OCI-LY1 (cell line): Measurements from ENCODE around the gene HOXD3.

Experiments
- H2AFZ ChIP-seq: fragments of 200-600 bp; sonication (generic), shearing (Covaris generic); 2 replicates; pipeline ENCODE4 v1.6.0; 2014; ENCODE audit warnings: antibody characterized with exemption, mild to moderate bottlenecking, low read length
- H3F3A ChIP-seq: fragments of 200-600 bp; sonication (generic), shearing (Covaris generic); 2 replicates; pipeline ENCODE4 v1.6.0; 2014; ENCODE audit warnings: mild to moderate bottlenecking, antibody characterized with exemption, low read length, moderate library complexity; ENCODE audit not compliant: insufficient read depth
- H3K27ac ChIP-seq: fragments of 200-600 bp; sonication (generic); 2 replicates; pipeline ENCODE4 v1.5.1; 2014; ENCODE audit warnings: low read length, mixed run types, mild to moderate bottlenecking, low read depth; ENCODE audit not compliant: poor library complexity, severe bottlenecking
- H3K27me3 ChIP-seq: fragments of 200-600 bp; sonication (generic); 2 replicates; pipeline ENCODE4 v1.6.0; 2014; ENCODE audit warnings: antibody characterized with exemption, mild to moderate bottlenecking, low read length, moderate library complexity; ENCODE audit not compliant: insufficient read depth
- H3K36me3 ChIP-seq: fragments of 200-600 bp; sonication (generic); 2 replicates; pipeline ENCODE4 v1.6.1; 2014; ENCODE audit warnings: mild to moderate bottlenecking, antibody characterized with exemption, low read length, moderate library complexity, mixed read lengths; ENCODE audit not compliant: insufficient read depth
- H3K4me1 ChIP-seq: fragments of 200-600 bp; sonication (generic); 2 replicates; pipeline ENCODE4 v1.5.1; 2014; ENCODE audit warnings: mild to moderate bottlenecking, low read length, moderate library complexity; ENCODE audit not compliant: insufficient read depth, severe bottlenecking
- H3K4me2 ChIP-seq: fragments of 200-600 bp; sonication (generic), shearing (Covaris generic); 2 replicates; pipeline ENCODE4 v1.6.1; 2014; ENCODE audit warnings: low read length
- H3K4me3 ChIP-seq: fragments of 200-600 bp; sonication (generic); 2 replicates; pipeline ENCODE4 v1.5.1; 2014; ENCODE audit warnings: low read length, low read depth, mild to moderate bottlenecking, mixed read lengths; ENCODE audit not compliant: poor library complexity, severe bottlenecking
- H3K79me2 ChIP-seq: fragments of 200-600 bp; shearing (Covaris generic); 2 replicates; pipeline ENCODE4 v1.6.1; 2016; ENCODE audit warnings: mixed run types, low read length, mixed read lengths; ENCODE audit not compliant: insufficient read depth
- H3K9ac ChIP-seq: fragments of 200-600 bp; sonication (generic), shearing (Covaris generic); 2 replicates; pipeline ENCODE4 v1.6.1; 2014; ENCODE audit warnings: mild to moderate bottlenecking, low read length, mixed read lengths
- H3K9me2 ChIP-seq: fragments of 200-600 bp; sonication (generic), shearing (Covaris generic); 2 replicates; pipeline ENCODE4 v1.6.1; 2014; ENCODE audit warnings: low read depth, mild to moderate bottlenecking, low read length, mixed read lengths
- H3K9me3 ChIP-seq: fragments of 200-600 bp; shearing (Covaris generic); 2 replicates; pipeline ENCODE4 v1.6.1; 2014; ENCODE audit warnings: low read length, mixed read lengths
- H4K20me1 ChIP-seq: fragments of 200-600 bp; sonication (generic), shearing (Covaris generic); 2 replicates; pipeline ENCODE4 v1.6.0; 2016; ENCODE audit warnings: mild to moderate bottlenecking, low read length; ENCODE audit not compliant: insufficient read depth
- EZH2 ChIP-seq: fragments of 200-600 bp; sonication (generic), shearing (Covaris generic); IDR thresholded peaks from 2 replicates; pipeline ENCODE4 v1.8.0; 2017; ENCODE audit warnings: borderline replicate concordance, mixed run types, mild to moderate bottlenecking, antibody characterized with exemption, low read length, moderate library complexity, mixed read lengths
- TF ChIP-seq, protein P1 (sequence below): fragments of 200-600 bp; sonication (generic), shearing (Covaris generic); IDR thresholded peaks from 2 replicates; pipeline ENCODE4 v1.5.1; 2017; ENCODE audit warnings: mild to moderate bottlenecking, antibody characterized with exemption, low read length, moderate library complexity, mixed read lengths

Gene HOXD3

GRCh38 chr2:176193048-176193447 lies 35.9 kb downstream of the HOXD3 start:
- H3K36me3 ChIP-seq: no peaks in the 10 kb centered on the region
- no peaks in the 10 kb centered on the region for H3F3A ChIP-seq
- H3K27ac ChIP-seq: no peak overlapping the region
- H3K27me3 ChIP-seq: no peaks in the 10 kb centered on the region; the same call in 1 of the 2 replicates
- no peak for TF ChIP-seq EZH2
- TF ChIP-seq, protein P1, sequence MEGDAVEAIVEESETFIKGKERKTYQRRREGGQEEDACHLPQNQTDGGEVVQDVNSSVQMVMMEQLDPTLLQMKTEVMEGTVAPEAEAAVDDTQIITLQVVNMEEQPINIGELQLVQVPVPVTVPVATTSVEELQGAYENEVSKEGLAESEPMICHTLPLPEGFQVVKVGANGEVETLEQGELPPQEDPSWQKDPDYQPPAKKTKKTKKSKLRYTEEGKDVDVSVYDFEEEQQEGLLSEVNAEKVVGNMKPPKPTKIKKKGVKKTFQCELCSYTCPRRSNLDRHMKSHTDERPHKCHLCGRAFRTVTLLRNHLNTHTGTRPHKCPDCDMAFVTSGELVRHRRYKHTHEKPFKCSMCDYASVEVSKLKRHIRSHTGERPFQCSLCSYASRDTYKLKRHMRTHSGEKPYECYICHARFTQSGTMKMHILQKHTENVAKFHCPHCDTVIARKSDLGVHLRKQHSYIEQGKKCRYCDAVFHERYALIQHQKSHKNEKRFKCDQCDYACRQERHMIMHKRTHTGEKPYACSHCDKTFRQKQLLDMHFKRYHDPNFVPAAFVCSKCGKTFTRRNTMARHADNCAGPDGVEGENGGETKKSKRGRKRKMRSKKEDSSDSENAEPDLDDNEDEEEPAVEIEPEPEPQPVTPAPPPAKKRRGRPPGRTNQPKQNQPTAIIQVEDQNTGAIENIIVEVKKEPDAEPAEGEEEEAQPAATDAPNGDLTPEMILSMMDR: no peak
- H3K9ac ChIP-seq: no peak overlapping the region
- H3K4me3 ChIP-seq: no peak overlapping the region
- H3K4me2 ChIP-seq: no peak overlapping the region
- H3K79me2 ChIP-seq: no peaks in the 10 kb centered on the region
- H2AFZ ChIP-seq: no peak overlapping the region
- no peaks in the 10 kb centered on the region for H3K9me2 ChIP-seq
- no peaks in the 10 kb centered on the region for H3K4me1 ChIP-seq
- H3K9me3 ChIP-seq: no peaks in the 10 kb centered on the region
- H4K20me1 ChIP-seq: no peaks in the 10 kb centered on the region

DNA sequence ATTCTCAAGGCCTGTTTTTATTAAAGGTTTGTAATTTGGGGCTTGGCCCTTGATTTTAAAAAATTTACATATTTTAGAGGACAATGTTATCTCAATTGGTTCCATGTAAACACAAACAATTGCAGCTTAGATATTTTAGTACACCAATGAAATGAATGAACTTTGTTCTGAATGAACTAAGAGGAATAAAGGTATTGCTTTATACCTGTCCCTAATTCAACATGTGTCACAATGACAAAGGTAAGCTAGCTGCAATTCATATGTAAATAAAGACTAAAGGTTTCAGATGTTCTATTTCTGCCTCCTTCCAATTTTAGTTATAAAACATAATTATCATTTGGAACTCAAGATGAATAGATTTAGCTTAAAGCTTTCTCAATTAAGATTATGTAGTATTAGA lies 42.8 kb downstream of the HOXD3 start:
- Histone ChIP-seq H3K4me1 (no peaks in the 10 kb centered on the region), H3F3A (no peaks in the 10 kb centered on the region), H3K27me3 (no peaks in the 10 kb centered on the region), H3K4me2 (no peak overlapping the region), H3K9ac (no peak overlapping the region), H3K79me2 (no peaks in the 10 kb centered on the region), H3K4me3 (no peak overlapping the region), H3K27ac (no peak overlapping the region), H3K9me3 (no peaks in the 10 kb centered on the region), H4K20me1 (no peaks in the 10 kb centered on the region), H3K9me2 (no peaks in the 10 kb centered on the region), H2AFZ (no peak overlapping the region), H3K36me3 (no peaks in the 10 kb centered on the region)
- TF ChIP-seq EZH2: no peak
- TF ChIP-seq, protein P1: no peak

- H3K4me3 ChIP-seq: no peak overlapping the region
- H3K4me1 ChIP-seq: no peaks in the 10 kb centered on the region
- H3K4me2 ChIP-seq: no peak overlapping the region
- no peak overlapping the region for H2AFZ ChIP-seq
- H3K27me3 ChIP-seq: no peaks in the 10 kb centered on the region
- H3K9me2 ChIP-seq: no peaks in the 10 kb centered on the region
- no peak overlapping the region for H3K9ac ChIP-seq
- H4K20me1 ChIP-seq: no peaks in the 10 kb centered on the region
- no peak for TF ChIP-seq EZH2
- TF ChIP-seq, protein P1: no peak
- no peaks in the 10 kb centered on the region for H3K36me3 ChIP-seq
- no peaks in the 10 kb centered on the region for H3K9me3 ChIP-seq
- no peak overlapping the region for H3K27ac ChIP-seq
- no peaks in the 10 kb centered on the region for H3F3A ChIP-seq
- H3K79me2 ChIP-seq: no peaks in the 10 kb centered on the region
Measured at GRCh38 chr2:176200971-176201370, 43.9 kb downstream of the HOXD3 start.
